Uterus (tissue), 4 donors: ENCODE data around the gene PFDN4. TPM values are rescaled to one million over a fixed set of nuclear protein-coding genes. Genes with fewer than 3 reads are reported as not detected.

Experiments used
- DNase-seq, 2 donors: peaks; one replicate each; pipeline ENCODE4 v3.0.0-alpha.2; 2019 to 2020
- H3K27ac ChIP-seq, 2 donors: fragments of 200-600 bp; sonication (generic); 1 replicate in 1 of 2; 2 replicates in 1 of 2; pipeline ENCODE4 v1.5.1; 2016 to 2018
- H3K27me3 ChIP-seq, 2 donors: fragments of 200-600 bp; sonication (generic); one replicate each; pipeline ENCODE4 v1.5.1; 2018 to 2019; ENCODE audit warnings: control low read depth in 1 of 2
- H3K36me3 ChIP-seq, 2 donors: fragments of 200-600 bp; sonication (generic); one replicate each; pipeline ENCODE4 v1.5.1; 2019; ENCODE audit warnings: control low read depth in 1 of 2
- H3K4me1 ChIP-seq, 2 donors: fragments of 200-600 bp; sonication (generic); one replicate each; pipeline ENCODE4 v1.5.1; 2018 to 2019; ENCODE audit warnings: control low read depth in 1 of 2
- H3K4me3 ChIP-seq, 2 donors: fragments of 200-600 bp; sonication (generic); 1 replicate in 1 of 2; 2 replicates in 1 of 2; pipeline ENCODE4 v1.5.1; 2018 to 2019; ENCODE audit warnings: mild to moderate bottlenecking in 1 of 2
- H3K9me3 ChIP-seq, 2 donors: fragments of 200-600 bp; sonication (generic); one replicate each; pipeline ENCODE4 v1.5.1; 2019; ENCODE audit warnings: control low read depth in 1 of 2
- CTCF ChIP-seq, 4 experiments: fragments of 200-600 bp in 2 of 4; fragments of 450-650 bp in 2 of 4; sonication (generic) in 2 of 4; IDR thresholded peaks; one replicate each; pipeline ENCODE4 v1.5.1; 2016 to 2019; ENCODE audit warnings: antibody characterized with exemption in 4 of 4, mild to moderate bottlenecking in 2 of 4, moderate library complexity in 1 of 4
- POLR2A ChIP-seq, 2 donors: fragments of 450-650 bp; IDR thresholded peaks; one replicate each; pipeline ENCODE4 v1.6.1; 2016; ENCODE audit warnings: antibody characterized with exemption in 2 of 2, mild to moderate bottlenecking in 1 of 2, moderate library complexity in 1 of 2
- intact Hi-C: fragments of 100-400 bp; cut with DNase I; formaldehyde crosslinking; loops from one replicate; pipeline ENCODE4 v1.15.1; 2023; ENCODE audit warnings: low total_unique reads
- total RNA-seq, 4 donors: library from RNA; depleted of rRNA in 3 of 4; stranded (reverse); fragments of >200 nt in 3 of 4; gene quantifications; one replicate each; pipeline versions ENCODE4 v1.1.0 to v1.2.4, GENCODE V29; 2014 to 2023
- donor health status: DM: yes; HTN: yes; CAD: no.

The PFDN4 gene
- total RNA-seq, 4 donors from 2014 or later, result 36.9 to 157 (median 124) TPM

GRCh38 chr20:54197621-54198604, 10.0 kb upstream of the PFDN4 start:
- intact Hi-C loops, result loop anchor here (5.0 kb wide), 1 partner anchor 621 kb away; no protein-coding TSS in a partner anchor
- H3K4me1 ChIP-seq, result no peaks in the 10 kb centered on the region
- no peak overlapping the region for H3K27ac ChIP-seq
- H3K36me3 ChIP-seq, result no peaks in the 10 kb centered on the region
- TF ChIP-seq CTCF (IDR thresholded peaks at IDR 0.05) (peak in 1 of 4 experiments; percentile 36), POLR2A (IDR thresholded peaks at IDR 0.05) (no peak)
- DNase-seq, result no peak
- no peaks in the 10 kb centered on the region for H3K9me3 ChIP-seq
- H3K27me3 ChIP-seq, result no peaks in the 10 kb centered on the region
- H3K4me3 ChIP-seq, result no peak overlapping the region

GRCh38 chr20:54199283-54199682, 8.6 kb upstream of the PFDN4 start:
- no peaks in the 10 kb centered on the region for H3K9me3 ChIP-seq
- TF ChIP-seq POLR2A (IDR thresholded peaks at IDR 0.05) (no peak), CTCF (IDR thresholded peaks at IDR 0.05) (no peak)
- intact Hi-C loops, result loop anchor here (5.0 kb wide), 1 partner anchor 622 kb away; no protein-coding TSS in a partner anchor

GRCh38 chr20:54199721-54200176, 8.1 kb upstream of the PFDN4 start:
- no peak overlapping the region for H3K4me3 ChIP-seq
- H3K9me3 ChIP-seq, result no peaks in the 10 kb centered on the region
- DNase-seq, result peak; percentile 67 to 70
- H3K27me3 ChIP-seq, result no peaks in the 10 kb centered on the region
- no peaks in the 10 kb centered on the region for H3K36me3 ChIP-seq
- intact Hi-C loops, result loop anchor here (5.0 to 10.0 kb wide), 2 partner anchors 105 to 622 kb away; no protein-coding TSS in a partner anchor
- H3K27ac ChIP-seq, result no peak overlapping the region
- H3K4me1 ChIP-seq, result no peaks in the 10 kb centered on the region
- no peak for TF ChIP-seq POLR2A (IDR thresholded peaks at IDR 0.05)
- peak; percentile 73 to 90 (median 86) for TF ChIP-seq CTCF (IDR thresholded peaks at IDR 0.05)

More at GRCh38 chr20:54199283-54199682, 8.6 kb upstream of the PFDN4 start:
- no peak for DNase-seq
- H3K27ac ChIP-seq, result no peak overlapping the region
- H3K4me3 ChIP-seq, result no peak overlapping the region
- H3K36me3 ChIP-seq, result no peaks in the 10 kb centered on the region
- no peaks in the 10 kb centered on the region for H3K4me1 ChIP-seq
- no peaks in the 10 kb centered on the region for H3K27me3 ChIP-seq

- intact Hi-C loops, result loop anchor here (10.0 kb wide), 1 partner anchor 106 kb away; no protein-coding TSS in a partner anchor
- DNase-seq, result no peak
- no peak overlapping the region for H3K27ac ChIP-seq
- no peak for TF ChIP-seq CTCF (IDR thresholded peaks at IDR 0.05)
- TF ChIP-seq POLR2A (IDR thresholded peaks at IDR 0.05), result no peak
- H3K36me3 ChIP-seq, result no peaks in the 10 kb centered on the region
- H3K4me1 ChIP-seq, result no peaks in the 10 kb centered on the region
- H3K4me3 ChIP-seq, result no peak overlapping the region
- no peaks in the 10 kb centered on the region for H3K27me3 ChIP-seq
- H3K9me3 ChIP-seq, result no peaks in the 10 kb centered on the region
Measured at GRCh38 chr20:54200487-54201267, 7.2 kb upstream of the PFDN4 start.
